IMR-90 (cell line): ENCODE measurements around the gene LRRC52. TPM values are rescaled to one million over a fixed set of nuclear protein-coding genes. Genes with fewer than 3 reads are reported as not detected.

Experiments used
- ATAC-seq: fragments of 200-7000 bp; cut with Tn5 transposase; 2 replicates; pipeline ENCODE4 v1.9.1; 2020; ENCODE audit warnings: low read depth, mild to moderate bottlenecking, moderate library complexity
- BruUV-seq: library from RNA; stranded (reverse); fragments of 400-500 nt; replicated peaks from 2 replicates; lab custom pipeline; 2021; lab: Mats Ljungman, UMichigan
- CTCF ChIA-PET: fragments of 300-600 bp; formaldehyde crosslinking; extraction: SDS; loops from one replicate; lab custom pipeline; 2021; ENCODE audit warnings: antibody characterized with exemption; lab: Yijun Ruan, JAX
- POLR2A ChIA-PET: fragments of 300-600 bp; sonication (Branson Sonifier 250); formaldehyde crosslinking; loops from one replicate; lab custom pipeline; 2022; ENCODE audit warnings: antibody characterized with exemption; ENCODE audit not compliant: unreplicated experiment; lab: Charles Lee
- DNase-seq: peaks from one replicate; pipeline ENCODE4 v3.0.0; 2013
- H2AFZ ChIP-seq: replicated peaks from 2 replicates; pipeline ENCODE3; 2013; ENCODE audit warnings: low read length, mild to moderate bottlenecking; ENCODE audit not compliant: poor library complexity
- H2AK5ac ChIP-seq: 2 replicates; pipeline ENCODE4 v1.6.1; 2013; ENCODE audit warnings: low read depth, low read length, inconsistent platforms
- H2AK9ac ChIP-seq: replicated peaks from 2 replicates; pipeline ENCODE3; 2013; ENCODE audit warnings: mild to moderate bottlenecking, low read depth, low read length, moderate library complexity; ENCODE audit not compliant: poor library complexity
- H2BK120ac ChIP-seq: 2 replicates; pipeline ENCODE4 v1.6.1; 2013; ENCODE audit warnings: low read depth, low read length, inconsistent platforms
- H2BK15ac ChIP-seq: 3 replicates; pipeline ENCODE4 v1.6.1; 2013; ENCODE audit warnings: low read depth, low read length, inconsistent platforms
- H2BK20ac ChIP-seq: 2 replicates; pipeline ENCODE4 v1.6.1; 2013; ENCODE audit warnings: low read depth, mild to moderate bottlenecking, inconsistent platforms, low read length, moderate library complexity
- H2BK5ac ChIP-seq: 2 replicates; pipeline ENCODE4 v1.6.1; 2013; ENCODE audit warnings: mild to moderate bottlenecking, low read depth, low read length, inconsistent platforms; ENCODE audit not compliant: poor library complexity, severe bottlenecking
- H3K14ac ChIP-seq: replicated peaks from 2 replicates; pipeline ENCODE4 v1.6.1; 2013; ENCODE audit warnings: low read depth, low read length, inconsistent platforms
- H3K18ac ChIP-seq: 2 replicates; pipeline ENCODE4 v1.6.1; 2013; ENCODE audit warnings: low read depth, low read length, control low read depth
- H3K23ac ChIP-seq: 2 replicates; pipeline ENCODE4 v1.6.1; 2013; ENCODE audit warnings: low read depth, low read length, inconsistent platforms
- H3K27ac ChIP-seq: 2 replicates; pipeline ENCODE4 v1.5.1; 2013; ENCODE audit warnings: mild to moderate bottlenecking, control low read depth, low read length; ENCODE audit not compliant: insufficient read depth
- H3K27me3 ChIP-seq: 2 replicates; pipeline ENCODE4 v1.6.1; 2013; ENCODE audit warnings: low read length; ENCODE audit not compliant: control insufficient read depth, insufficient read depth
- H3K36me3 ChIP-seq: 2 replicates; pipeline ENCODE4 v1.6.1; 2013; ENCODE audit warnings: low read length, mixed read lengths; ENCODE audit not compliant: control insufficient read depth, insufficient read depth
- H3K4ac ChIP-seq: 2 replicates; pipeline ENCODE4 v1.6.1; 2013; ENCODE audit warnings: low read depth, low read length, inconsistent platforms
- H3K4me1 ChIP-seq: 2 replicates; pipeline ENCODE4 v1.6.1; 2013; ENCODE audit warnings: low read length, mixed read lengths; ENCODE audit not compliant: control insufficient read depth, insufficient read depth
- H3K4me2 ChIP-seq: 2 replicates; pipeline ENCODE4 v1.6.1; 2013; ENCODE audit warnings: low read depth, mild to moderate bottlenecking, control low read depth, low read length, moderate library complexity
- H3K4me3 ChIP-seq: 2 replicates; pipeline ENCODE4 v1.5.1; 2013; ENCODE audit warnings: low read depth, mild to moderate bottlenecking, control low read depth, low read length, moderate library complexity; ENCODE audit not compliant: insufficient read depth
- H3K56ac ChIP-seq: 2 replicates; pipeline ENCODE4 v1.6.1; 2013; ENCODE audit warnings: low read length, inconsistent platforms; ENCODE audit not compliant: insufficient read depth; ENCODE audit errors: extremely low read depth
- H3K79me1 ChIP-seq, 2 experiments: 2 replicates each; pipeline ENCODE4 v1.6.1; 2013; ENCODE audit warnings: low read length in 2 of 2, inconsistent platforms in 1 of 2, low read depth in 1 of 2
- H3K9ac ChIP-seq: 2 replicates; pipeline ENCODE4 v1.6.1; 2013; ENCODE audit warnings: low read depth, low read length, control low read depth
- H3K9me1 ChIP-seq: 2 replicates; pipeline ENCODE4 v1.6.1; 2013; ENCODE audit warnings: low read length, inconsistent platforms; ENCODE audit not compliant: insufficient read depth
- H3K9me3 ChIP-seq: 2 replicates; pipeline ENCODE4 v1.6.1; 2013; ENCODE audit warnings: low read length; ENCODE audit not compliant: control insufficient read depth, insufficient read depth
- H4K20me1 ChIP-seq: 2 replicates; pipeline ENCODE4 v1.6.1; 2013; ENCODE audit warnings: low read length, inconsistent platforms; ENCODE audit not compliant: insufficient read depth
- H4K5ac ChIP-seq: 2 replicates; pipeline ENCODE4 v1.6.1; 2013; ENCODE audit warnings: mild to moderate bottlenecking, low read depth, low read length, control low read depth
- H4K8ac ChIP-seq, 2 experiments: 2 replicates each; pipeline ENCODE4 v1.6.1; 2013; ENCODE audit warnings: low read depth in 2 of 2, low read length in 2 of 2, control low read depth in 1 of 2, inconsistent platforms in 1 of 2
- H4K91ac ChIP-seq: 2 replicates; pipeline ENCODE4 v1.6.1; 2013; ENCODE audit warnings: low read depth, low read length, inconsistent platforms; ENCODE audit not compliant: insufficient read depth
- BHLHE40 ChIP-seq: fragments of 150-350 bp; IDR thresholded peaks from 2 replicates; pipeline ENCODE4 v1.6.1; 2016; ENCODE audit warnings: mild to moderate bottlenecking, low read depth, low read length
- CEBPB ChIP-seq: IDR thresholded peaks from 2 replicates; pipeline ENCODE4 v1.6.1; 2012; ENCODE audit warnings: low read depth, low read length, improper control_type of control experiment
- CHD1 ChIP-seq: IDR thresholded peaks from 2 replicates; pipeline ENCODE4 v1.6.1; 2012; ENCODE audit warnings: low read depth, low read length, improper control_type of control experiment
- CTCF ChIP-seq: conservative IDR thresholded peaks from 2 replicates; pipeline ENCODE4 v1.5.1; 2012; ENCODE audit warnings: mild to moderate bottlenecking, low read depth, low read length, improper control_type of control experiment
- ELK1 ChIP-seq: fragments of 150-350 bp; IDR thresholded peaks from 2 replicates; pipeline ENCODE4 v1.6.1; 2016; ENCODE audit warnings: low read depth, mild to moderate bottlenecking, low read length, moderate library complexity, borderline replicate concordance
- FOS ChIP-seq: fragments of 150-350 bp; IDR thresholded peaks from 2 replicates; pipeline ENCODE4 v1.6.1; 2016; ENCODE audit warnings: low read depth, low read length
- MAFK ChIP-seq: IDR thresholded peaks from 2 replicates; pipeline ENCODE4 v1.6.1; 2012; ENCODE audit warnings: low read depth, low read length, improper control_type of control experiment
- MAZ ChIP-seq: IDR thresholded peaks from 2 replicates; pipeline ENCODE4 v1.6.1; 2012; ENCODE audit warnings: low read depth, mild to moderate bottlenecking, low read length, improper control_type of control experiment, moderate library complexity, borderline replicate concordance
- MXI1 ChIP-seq: IDR thresholded peaks from 2 replicates; pipeline ENCODE4 v1.6.1; 2012; ENCODE audit warnings: low read depth, mild to moderate bottlenecking, low read length, moderate library complexity, borderline replicate concordance
- NFE2L2 ChIP-seq: fragments of 150-350 bp; IDR thresholded peaks from 2 replicates; pipeline ENCODE4 v1.6.1; 2016; ENCODE audit warnings: low read depth, mild to moderate bottlenecking, low read length
- POLR2A ChIP-seq: IDR thresholded peaks from 2 replicates; pipeline ENCODE4 v1.6.1; 2012; ENCODE audit warnings: mild to moderate bottlenecking, low read depth, low read length
- RAD21 ChIP-seq: IDR thresholded peaks from 2 replicates; pipeline ENCODE4 v1.6.1; 2012; ENCODE audit warnings: low read length, improper control_type of control experiment
- RCOR1 ChIP-seq: IDR thresholded peaks from 2 replicates; pipeline ENCODE4 v1.6.1; 2012; ENCODE audit warnings: mild to moderate bottlenecking, low read length, improper control_type of control experiment; ENCODE audit not compliant: insufficient replicate concordance
- RFX5 ChIP-seq: IDR thresholded peaks from 2 replicates; pipeline ENCODE4 v1.8.0; 2012; ENCODE audit warnings: low read depth, mild to moderate bottlenecking, low read length, moderate library complexity
- SMC3 ChIP-seq: fragments of 150-350 bp; IDR thresholded peaks from 2 replicates; pipeline ENCODE4 v1.6.1; 2016; ENCODE audit warnings: low read depth, mild to moderate bottlenecking, antibody characterized with exemption, low read length, moderate library complexity
- USF2 ChIP-seq: fragments of 150-350 bp; IDR thresholded peaks from 2 replicates; pipeline ENCODE4 v1.6.1; 2017; ENCODE audit warnings: mild to moderate bottlenecking, antibody characterized with exemption, low read length, low read depth
- whole genome bisulfite sequencing, 2 experiments: methylation state at CpG; one replicate each; pipeline versions ENCODE4 v1.1.5 to v1.1.7; 2013; ENCODE audit warnings: missing lambda C conversion rate in 2 of 2; ENCODE audit not compliant: insufficient read length in 1 of 2; ENCODE audit errors: extremely low coverage in 2 of 2; 5-methylcytosine and 5-hydroxymethylcytosine counted together
- dilution Hi-C: fragments of 300-500 bp; cut with HindIII; formaldehyde crosslinking; loops from one replicate; pipeline ENCODE4 v1.14.3; 2018; ENCODE audit warnings: low sequenced_read_pairs; ENCODE audit not compliant: unreplicated experiment
- in situ Hi-C: fragments of 300-500 bp; cut with MboI; formaldehyde crosslinking; loops from 3 replicates; pipeline ENCODE4 v1.14.3; 2019; ENCODE audit warnings: low sequenced_read_pairs, inconsistent platforms, mixed read lengths
- intact Hi-C: fragments of 100-400 bp; cut with micrococcal nuclease; formaldehyde crosslinking; loops from 2 replicates; pipeline ENCODE4 v1.10.0; 2022
- polyA plus RNA-seq, 3 experiments: library from polyadenylated mRNA; depleted of rRNA; stranded (reverse); fragments of >200 nt; gene quantifications; 2 replicates each; pipeline ENCODE4 v1.2.3, GENCODE V29; 2012; ENCODE audit warnings: low replicate concordance in 1 of 3
- total RNA-seq: library from RNA; depleted of rRNA; stranded (reverse); fragments of >200 nt; gene quantifications from 2 replicates; pipeline ENCODE4 v1.2.3, GENCODE V29; 2012

LRRC52 gene
- total and polyA plus RNA-seq, 2 of the 4 experiments (the other 2 are of a cell fraction), result not detected

- Histone ChIP-seq H4K91ac (no peak overlapping the region), H3K14ac (no peak overlapping the region), H2BK120ac (no peak overlapping the region), H2AK5ac (no peak overlapping the region), H3K56ac (no peak overlapping the region), H3K4me2 (no peak overlapping the region), H3K4me1 (no peaks in the 10 kb centered on the region), H3K9me1 (no peaks in the 10 kb centered on the region), H3K18ac (no peak overlapping the region), H3K23ac (no peak overlapping the region), H3K27ac (no peak overlapping the region), H3K79me1 (no peaks in the 10 kb centered on the region), H3K36me3 (no peaks in the 10 kb centered on the region), H3K9ac (no peak overlapping the region), H2AFZ (no peak overlapping the region), H3K27me3 (no peaks in the 10 kb centered on the region), H4K20me1 (no peaks in the 10 kb centered on the region), H2BK15ac (no peak overlapping the region), H3K9me3 (no peaks in the 10 kb centered on the region), H4K5ac (no peak overlapping the region), H2BK5ac (no peak overlapping the region), H3K4ac (no peak overlapping the region), H4K8ac (no peak overlapping the region), H2BK20ac (no peak overlapping the region), H2AK9ac (no peak overlapping the region), H3K4me3 (no peak overlapping the region)
- ATAC-seq (no peak), DNase-seq (no peak)
- POLR2A ChIA-PET, result no interaction called here
- no peak for TF ChIP-seq BHLHE40
- no peak for TF ChIP-seq MXI1
- TF ChIP-seq ELK1, result no peak
- TF ChIP-seq RCOR1, result no peak
- TF ChIP-seq CHD1, result no peak
- no peak for TF ChIP-seq MAZ
- TF ChIP-seq NFE2L2, result no peak
- no peak for TF ChIP-seq POLR2A
- no peak for TF ChIP-seq CEBPB
- TF ChIP-seq RAD21, result no peak
- TF ChIP-seq FOS, result no peak
- no peak for TF ChIP-seq SMC3
- TF ChIP-seq USF2, result no peak
- no peak for TF ChIP-seq RFX5
- TF ChIP-seq CTCF, result no peak
- no peak for TF ChIP-seq MAFK
- WGBS, 2 experiments, result no CpG with 5 or more reads among the region's 1 CpG
- intact Hi-C loops (no loop called here), dilution Hi-C loops (no loop called here), in situ Hi-C loops (no loop called here)
- CTCF ChIA-PET, result no interaction called here
- no TSS peak for BruUV-seq
Observed at GRCh38 chr1:165496501-165496900, 47.3 kb upstream of the LRRC52 start.
